Stimulated activated CD4-positive, alpha-beta T cell treated with anti-CD3 and anti-CD28 coated beads, TNF-alpha, amount 100 ng/mL, for 24 hours (primary cell): ENCODE results near the gene SLC6A7.

Source experiments
- DNase-seq, 3 experiments: peaks; one replicate each; pipeline ENCODE4 v3.0.0-alpha.2; 2020; ENCODE audit warnings: low read depth in 3 of 3

SLC6A7 gene

GRCh38 chr5:150155258-150156026, 34.4 kb upstream of the SLC6A7 start, which contains the start of gene PDGFRB:
Gene PDGFRB, minus strand, starts transcription at chr5:150155845. Its CDS starts 18,798 bp downstream, at chr5:150137047.
- DNase-seq = peak in 1 of 3 experiments; percentile 10

- DNase-seq = no peak
Measured at GRCh38 chr5:150156027-150156368, 33.9 kb upstream of the SLC6A7 start.

GRCh38 chr5:150156540-150156939, 33.3 kb upstream of the SLC6A7 start:
- DNase-seq = no peak

- DNase-seq = no peak
Measured at GRCh38 chr5:150157168-150157567, 32.7 kb upstream of the SLC6A7 start.

GRCh38 chr5:150158170-150158949, 31.5 kb upstream of the SLC6A7 start:
- no peak for DNase-seq

GRCh38 chr5:150159031-150159430, 30.8 kb upstream of the SLC6A7 start:
- DNase-seq = no peak

GRCh38 chr5:150159741-150160179, 30.1 kb upstream of the SLC6A7 start:
- DNase-seq = no peak

- no peak for DNase-seq
Measured at GRCh38 chr5:150160448-150161081, 29.3 kb upstream of the SLC6A7 start.

GRCh38 chr5:150161242-150162141, 28.4 kb upstream of the SLC6A7 start:
- DNase-seq = peak; percentile 52 to 72 (median 56)

- DNase-seq = no peak
Measured at GRCh38 chr5:150162142-150162513, 27.7 kb upstream of the SLC6A7 start.

- DNase-seq = no peak
Measured at GRCh38 chr5:150163035-150163434, 26.8 kb upstream of the SLC6A7 start.

GRCh38 chr5:150163547-150164059, 26.3 kb upstream of the SLC6A7 start:
- DNase-seq = no peak

- DNase-seq = no peak
Measured at GRCh38 chr5:150164211-150164980, 25.5 kb upstream of the SLC6A7 start.

- DNase-seq = no peak
Measured at GRCh38 chr5:150166037-150166649, 23.7 kb upstream of the SLC6A7 start.

GRCh38 chr5:150166650-150167511, 23.0 kb upstream of the SLC6A7 start, which contains the start of gene CDX1:
Gene CDX1, plus strand, starts transcription at chr5:150166778. Its CDS starts 99 bp downstream, at chr5:150166877.
- no peak for DNase-seq

- no peak for DNase-seq
Measured at GRCh38 chr5:150167512-150167850, 22.4 kb upstream of the SLC6A7 start.

GRCh38 chr5:150167908-150168307, 22.0 kb upstream of the SLC6A7 start:
- no peak for DNase-seq

GRCh38 chr5:150168864-150169263, 21.0 kb upstream of the SLC6A7 start:
- DNase-seq = no peak

GRCh38 chr5:150172145-150172544, 17.7 kb upstream of the SLC6A7 start:
- no peak for DNase-seq
